IMR-90 (cell line): ENCODE data around the gene TMEM127. TPM values are rescaled to one million over a fixed set of nuclear protein-coding genes. Genes with fewer than 3 reads are reported as not detected.

ENCODE experiments used
- ATAC-seq: fragments of 200-7000 bp; cut with Tn5 transposase; 2 replicates; pipeline ENCODE4 v1.9.1; 2020; ENCODE audit warnings: low read depth, mild to moderate bottlenecking, moderate library complexity
- BruUV-seq: library from RNA; stranded (reverse); fragments of 400-500 nt; replicated peaks from 2 replicates; lab custom pipeline; 2021; lab: Mats Ljungman, UMichigan
- CTCF ChIA-PET: fragments of 300-600 bp; formaldehyde crosslinking; extraction: SDS; loops from one replicate; lab custom pipeline; 2021; ENCODE audit warnings: antibody characterized with exemption; lab: Yijun Ruan, JAX
- POLR2A ChIA-PET: fragments of 300-600 bp; sonication (Branson Sonifier 250); formaldehyde crosslinking; loops from one replicate; lab custom pipeline; 2022; ENCODE audit warnings: antibody characterized with exemption; ENCODE audit not compliant: unreplicated experiment; lab: Charles Lee
- DNase-seq: peaks from one replicate; pipeline ENCODE4 v3.0.0; 2013
- H2AFZ ChIP-seq: replicated peaks from 2 replicates; pipeline ENCODE3; 2013; ENCODE audit warnings: low read length, mild to moderate bottlenecking; ENCODE audit not compliant: poor library complexity
- H2AK5ac ChIP-seq: 2 replicates; pipeline ENCODE4 v1.6.1; 2013; ENCODE audit warnings: low read depth, low read length, inconsistent platforms
- H2AK9ac ChIP-seq: replicated peaks from 2 replicates; pipeline ENCODE3; 2013; ENCODE audit warnings: mild to moderate bottlenecking, low read depth, low read length, moderate library complexity; ENCODE audit not compliant: poor library complexity
- H2BK120ac ChIP-seq: 2 replicates; pipeline ENCODE4 v1.6.1; 2013; ENCODE audit warnings: low read depth, low read length, inconsistent platforms
- H2BK15ac ChIP-seq: 3 replicates; pipeline ENCODE4 v1.6.1; 2013; ENCODE audit warnings: low read depth, low read length, inconsistent platforms
- H2BK20ac ChIP-seq: 2 replicates; pipeline ENCODE4 v1.6.1; 2013; ENCODE audit warnings: low read depth, mild to moderate bottlenecking, inconsistent platforms, low read length, moderate library complexity
- H2BK5ac ChIP-seq: 2 replicates; pipeline ENCODE4 v1.6.1; 2013; ENCODE audit warnings: mild to moderate bottlenecking, low read depth, low read length, inconsistent platforms; ENCODE audit not compliant: poor library complexity, severe bottlenecking
- H3K14ac ChIP-seq: replicated peaks from 2 replicates; pipeline ENCODE4 v1.6.1; 2013; ENCODE audit warnings: low read depth, low read length, inconsistent platforms
- H3K18ac ChIP-seq: 2 replicates; pipeline ENCODE4 v1.6.1; 2013; ENCODE audit warnings: low read depth, low read length, control low read depth
- H3K23ac ChIP-seq: 2 replicates; pipeline ENCODE4 v1.6.1; 2013; ENCODE audit warnings: low read depth, low read length, inconsistent platforms
- H3K27ac ChIP-seq: 2 replicates; pipeline ENCODE4 v1.5.1; 2013; ENCODE audit warnings: mild to moderate bottlenecking, control low read depth, low read length; ENCODE audit not compliant: insufficient read depth
- H3K27me3 ChIP-seq: 2 replicates; pipeline ENCODE4 v1.6.1; 2013; ENCODE audit warnings: low read length; ENCODE audit not compliant: control insufficient read depth, insufficient read depth
- H3K36me3 ChIP-seq: 2 replicates; pipeline ENCODE4 v1.6.1; 2013; ENCODE audit warnings: low read length, mixed read lengths; ENCODE audit not compliant: control insufficient read depth, insufficient read depth
- H3K4ac ChIP-seq: 2 replicates; pipeline ENCODE4 v1.6.1; 2013; ENCODE audit warnings: low read depth, low read length, inconsistent platforms
- H3K4me1 ChIP-seq: 2 replicates; pipeline ENCODE4 v1.6.1; 2013; ENCODE audit warnings: low read length, mixed read lengths; ENCODE audit not compliant: control insufficient read depth, insufficient read depth
- H3K4me2 ChIP-seq: 2 replicates; pipeline ENCODE4 v1.6.1; 2013; ENCODE audit warnings: low read depth, mild to moderate bottlenecking, control low read depth, low read length, moderate library complexity
- H3K4me3 ChIP-seq: 2 replicates; pipeline ENCODE4 v1.5.1; 2013; ENCODE audit warnings: low read depth, mild to moderate bottlenecking, control low read depth, low read length, moderate library complexity; ENCODE audit not compliant: insufficient read depth
- H3K56ac ChIP-seq: 2 replicates; pipeline ENCODE4 v1.6.1; 2013; ENCODE audit warnings: low read length, inconsistent platforms; ENCODE audit not compliant: insufficient read depth; ENCODE audit errors: extremely low read depth
- H3K79me1 ChIP-seq, 2 experiments: 2 replicates each; pipeline ENCODE4 v1.6.1; 2013; ENCODE audit warnings: low read length in 2 of 2, inconsistent platforms in 1 of 2, low read depth in 1 of 2
- H3K9ac ChIP-seq: 2 replicates; pipeline ENCODE4 v1.6.1; 2013; ENCODE audit warnings: low read depth, low read length, control low read depth
- H3K9me1 ChIP-seq: 2 replicates; pipeline ENCODE4 v1.6.1; 2013; ENCODE audit warnings: low read length, inconsistent platforms; ENCODE audit not compliant: insufficient read depth
- H3K9me3 ChIP-seq: 2 replicates; pipeline ENCODE4 v1.6.1; 2013; ENCODE audit warnings: low read length; ENCODE audit not compliant: control insufficient read depth, insufficient read depth
- H4K20me1 ChIP-seq: 2 replicates; pipeline ENCODE4 v1.6.1; 2013; ENCODE audit warnings: low read length, inconsistent platforms; ENCODE audit not compliant: insufficient read depth
- H4K5ac ChIP-seq: 2 replicates; pipeline ENCODE4 v1.6.1; 2013; ENCODE audit warnings: mild to moderate bottlenecking, low read depth, low read length, control low read depth
- H4K8ac ChIP-seq, 2 experiments: 2 replicates each; pipeline ENCODE4 v1.6.1; 2013; ENCODE audit warnings: low read depth in 2 of 2, low read length in 2 of 2, control low read depth in 1 of 2, inconsistent platforms in 1 of 2
- H4K91ac ChIP-seq: 2 replicates; pipeline ENCODE4 v1.6.1; 2013; ENCODE audit warnings: low read depth, low read length, inconsistent platforms; ENCODE audit not compliant: insufficient read depth
- BHLHE40 ChIP-seq: fragments of 150-350 bp; IDR thresholded peaks from 2 replicates; pipeline ENCODE4 v1.6.1; 2016; ENCODE audit warnings: mild to moderate bottlenecking, low read depth, low read length
- CEBPB ChIP-seq: IDR thresholded peaks from 2 replicates; pipeline ENCODE4 v1.6.1; 2012; ENCODE audit warnings: low read depth, low read length, improper control_type of control experiment
- CHD1 ChIP-seq: IDR thresholded peaks from 2 replicates; pipeline ENCODE4 v1.6.1; 2012; ENCODE audit warnings: low read depth, low read length, improper control_type of control experiment
- FOS ChIP-seq: fragments of 150-350 bp; IDR thresholded peaks from 2 replicates; pipeline ENCODE4 v1.6.1; 2016; ENCODE audit warnings: low read depth, low read length
- MAFK ChIP-seq: IDR thresholded peaks from 2 replicates; pipeline ENCODE4 v1.6.1; 2012; ENCODE audit warnings: low read depth, low read length, improper control_type of control experiment
- MAZ ChIP-seq: IDR thresholded peaks from 2 replicates; pipeline ENCODE4 v1.6.1; 2012; ENCODE audit warnings: low read depth, mild to moderate bottlenecking, low read length, improper control_type of control experiment, moderate library complexity, borderline replicate concordance
- MXI1 ChIP-seq: IDR thresholded peaks from 2 replicates; pipeline ENCODE4 v1.6.1; 2012; ENCODE audit warnings: low read depth, mild to moderate bottlenecking, low read length, moderate library complexity, borderline replicate concordance
- NFE2L2 ChIP-seq: fragments of 150-350 bp; IDR thresholded peaks from 2 replicates; pipeline ENCODE4 v1.6.1; 2016; ENCODE audit warnings: low read depth, mild to moderate bottlenecking, low read length
- POLR2A ChIP-seq: IDR thresholded peaks from 2 replicates; pipeline ENCODE4 v1.6.1; 2012; ENCODE audit warnings: mild to moderate bottlenecking, low read depth, low read length
- RAD21 ChIP-seq: IDR thresholded peaks from 2 replicates; pipeline ENCODE4 v1.6.1; 2012; ENCODE audit warnings: low read length, improper control_type of control experiment
- RCOR1 ChIP-seq: IDR thresholded peaks from 2 replicates; pipeline ENCODE4 v1.6.1; 2012; ENCODE audit warnings: mild to moderate bottlenecking, low read length, improper control_type of control experiment; ENCODE audit not compliant: insufficient replicate concordance
- RFX5 ChIP-seq: IDR thresholded peaks from 2 replicates; pipeline ENCODE4 v1.8.0; 2012; ENCODE audit warnings: low read depth, mild to moderate bottlenecking, low read length, moderate library complexity
- SMC3 ChIP-seq: fragments of 150-350 bp; IDR thresholded peaks from 2 replicates; pipeline ENCODE4 v1.6.1; 2016; ENCODE audit warnings: low read depth, mild to moderate bottlenecking, antibody characterized with exemption, low read length, moderate library complexity
- WGBS, 2 experiments: methylation state at CpG; one replicate each; pipeline versions ENCODE4 v1.1.5 to v1.1.7; 2013; ENCODE audit warnings: missing lambda C conversion rate in 2 of 2; ENCODE audit not compliant: insufficient read length in 1 of 2; ENCODE audit errors: extremely low coverage in 2 of 2; 5-methylcytosine and 5-hydroxymethylcytosine counted together
- dilution Hi-C: fragments of 300-500 bp; cut with HindIII; formaldehyde crosslinking; loops from one replicate; pipeline ENCODE4 v1.14.3; 2018; ENCODE audit warnings: low sequenced_read_pairs; ENCODE audit not compliant: unreplicated experiment
- in situ Hi-C: fragments of 300-500 bp; cut with MboI; formaldehyde crosslinking; loops from 3 replicates; pipeline ENCODE4 v1.14.3; 2019; ENCODE audit warnings: low sequenced_read_pairs, inconsistent platforms, mixed read lengths
- intact Hi-C: fragments of 100-400 bp; cut with micrococcal nuclease; formaldehyde crosslinking; loops from 2 replicates; pipeline ENCODE4 v1.10.0; 2022
- polyA plus RNA-seq, 3 experiments: library from polyadenylated mRNA; depleted of rRNA; stranded (reverse); fragments of >200 nt; gene quantifications; 2 replicates each; pipeline ENCODE4 v1.2.3, GENCODE V29; 2012; ENCODE audit warnings: low replicate concordance in 1 of 3
- total RNA-seq: library from RNA; depleted of rRNA; stranded (reverse); fragments of >200 nt; gene quantifications from 2 replicates; pipeline ENCODE4 v1.2.3, GENCODE V29; 2012
- TF ChIP-seq, protein P1 (sequence below): fragments of 150-350 bp; IDR thresholded peaks from 2 replicates; pipeline ENCODE4 v1.6.1; 2017; ENCODE audit warnings: mild to moderate bottlenecking, antibody characterized with exemption, low read length, low read depth
- TF ChIP-seq, protein P2 (sequence below): conservative IDR thresholded peaks from 2 replicates; pipeline ENCODE4 v1.5.1; 2012; ENCODE audit warnings: mild to moderate bottlenecking, low read depth, low read length, improper control_type of control experiment

The TMEM127 gene
- total and polyA plus RNA-seq, 2 of the 4 experiments (the other 2 are of a cell fraction) = 35.7 to 47.6 TPM

DNA sequence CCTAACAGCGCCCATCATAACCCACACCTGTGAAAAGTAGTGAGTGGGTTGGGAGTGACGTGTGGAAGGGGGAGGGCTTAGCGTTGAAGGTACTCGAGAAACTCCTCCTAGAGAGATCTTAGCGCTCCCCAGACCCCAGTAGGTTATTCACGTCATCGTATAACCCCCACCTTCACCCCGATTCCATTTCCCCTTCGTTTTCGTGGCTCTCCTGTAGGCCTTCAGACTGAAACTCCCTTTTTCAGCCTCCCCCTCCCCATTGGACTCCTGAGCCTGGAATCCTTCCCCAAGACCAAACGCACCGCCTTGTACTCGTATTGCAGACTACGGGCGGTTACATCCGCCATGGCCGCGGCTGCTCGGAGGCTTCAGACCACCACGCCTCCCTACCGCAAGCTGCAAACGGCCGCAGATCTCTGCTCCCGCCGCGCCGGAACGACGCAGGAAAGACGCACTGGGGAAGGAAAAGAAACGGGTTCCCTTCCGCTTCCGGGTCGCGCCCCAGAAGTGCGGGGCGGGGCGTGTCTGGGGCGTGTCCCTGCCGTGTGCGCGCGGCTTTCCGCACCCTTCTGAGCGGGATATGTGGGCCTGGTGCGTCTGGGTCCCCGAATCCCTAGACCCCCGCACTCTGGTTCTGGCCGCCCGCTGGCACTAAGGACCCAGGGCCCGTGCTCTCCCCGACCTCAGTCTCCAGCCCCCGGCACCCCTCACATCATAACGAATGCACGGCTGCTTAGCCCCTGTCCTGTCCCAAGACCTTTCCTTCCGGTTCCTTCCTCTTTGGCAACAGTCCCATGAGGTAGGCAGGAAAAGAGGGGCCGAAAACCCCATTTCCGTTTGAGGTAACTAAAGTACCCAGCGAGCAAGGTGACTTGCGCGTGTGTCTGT, 39.5 kb upstream of the TMEM127 start, which contains the start of gene SNRNP200:
SNRNP200 (minus strand) TSS at position 456 of the 888 bp plus-strand sequence; CDS start at position 347, 109 bp downstream.
- peaks cover 8% of the 10 kb centered on the region for H3K4me1 ChIP-seq
- peaks cover 22% of the 10 kb centered on the region for H3K36me3 ChIP-seq
- H3K4ac ChIP-seq = peak within 1 kb of the TSS; percentile 91
- CTCF ChIA-PET = no interaction called here
- H2AK9ac ChIP-seq = peak within 1 kb of the TSS; percentile 99
- intact Hi-C loops = loop anchor here (1.0 kb wide), 1 partner anchor 204 kb away; no protein-coding TSS in a partner anchor
- peak; percentile 72 for DNase-seq
- H3K9me1 ChIP-seq = peaks cover 3% of the 10 kb centered on the region; the same call in 1 of the 2 replicates
- ATAC-seq = peak; percentile 99
- H2BK5ac ChIP-seq = peak within 1 kb of the TSS; percentile 68
- no peak within 1 kb of the TSS for H2BK20ac ChIP-seq
- H4K20me1 ChIP-seq = peaks cover 12% of the 10 kb centered on the region; the same call in 1 of the 2 replicates
- in situ Hi-C loops = loop anchor here (10.0 kb wide), 1 partner anchor 209 kb away; no protein-coding TSS in a partner anchor
- POLR2A ChIA-PET = no interaction called here
- H4K5ac ChIP-seq = peak within 1 kb of the TSS; percentile 94
- peak within 1 kb of the TSS; percentile 98 to 99 for H4K8ac ChIP-seq
- peak within 1 kb of the TSS; percentile 50 for H2BK120ac ChIP-seq
- peak within 1 kb of the TSS; percentile 81 for H3K9ac ChIP-seq
- no TSS peak for BruUV-seq
- H3K4me2 ChIP-seq = peak within 1 kb of the TSS; percentile 99
- H3K14ac ChIP-seq = peak within 1 kb of the TSS; percentile 94
- H3K27me3 ChIP-seq = no peaks in the 10 kb centered on the region
- peak within 1 kb of the TSS; percentile 89 for H3K56ac ChIP-seq
- H3K79me1 ChIP-seq = peaks cover 36 to 44% of the 10 kb centered on the region in 2 experiments
- peak within 1 kb of the TSS; percentile 91 for H3K27ac ChIP-seq
- H3K9me3 ChIP-seq = no peaks in the 10 kb centered on the region
- peak within 1 kb of the TSS; percentile 79 for H2AK5ac ChIP-seq
- dilution Hi-C loops = no loop called here
- 0% methylated on average over 12 of the region's 61 CpGs; no CpG with 5 or more reads in 1 of the 2 experiments for WGBS, 2 experiments
- peak within 1 kb of the TSS; percentile 97 for H3K4me3 ChIP-seq
- H4K91ac ChIP-seq = peak within 1 kb of the TSS; percentile 93
- H2BK15ac ChIP-seq = peak within 1 kb of the TSS; percentile 24; the same call in 1 of the 3 replicates
- peak within 1 kb of the TSS; percentile 75 for H3K23ac ChIP-seq
- H2AFZ ChIP-seq = peak within 1 kb of the TSS; percentile 99
- H3K18ac ChIP-seq = peak within 1 kb of the TSS; percentile 44
- TF ChIP-seq CEBPB = no peak
- TF ChIP-seq MAFK = no peak
- TF ChIP-seq BHLHE40 = no peak
- peak; percentile 70; the same call in 1 of the 2 replicates for TF ChIP-seq MAZ
- TF ChIP-seq POLR2A = peak; percentile 59; the same call in 1 of the 2 replicates
- no peak for TF ChIP-seq FOS
- TF ChIP-seq CHD1 = no peak
- TF ChIP-seq NFE2L2 = no peak
- TF ChIP-seq, protein P1, sequence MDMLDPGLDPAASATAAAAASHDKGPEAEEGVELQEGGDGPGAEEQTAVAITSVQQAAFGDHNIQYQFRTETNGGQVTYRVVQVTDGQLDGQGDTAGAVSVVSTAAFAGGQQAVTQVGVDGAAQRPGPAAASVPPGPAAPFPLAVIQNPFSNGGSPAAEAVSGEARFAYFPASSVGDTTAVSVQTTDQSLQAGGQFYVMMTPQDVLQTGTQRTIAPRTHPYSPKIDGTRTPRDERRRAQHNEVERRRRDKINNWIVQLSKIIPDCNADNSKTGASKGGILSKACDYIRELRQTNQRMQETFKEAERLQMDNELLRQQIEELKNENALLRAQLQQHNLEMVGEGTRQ = no peak
- no peak for TF ChIP-seq RAD21
- TF ChIP-seq MXI1 = peak; percentile 78; the same call in 1 of the 2 replicates
- 0 out of 2 replicates have a peak, but pooled peaks have one; percentile 17 for TF ChIP-seq SMC3
- TF ChIP-seq RCOR1 = no peak
- no peak for TF ChIP-seq RFX5
- TF ChIP-seq, protein P2, sequence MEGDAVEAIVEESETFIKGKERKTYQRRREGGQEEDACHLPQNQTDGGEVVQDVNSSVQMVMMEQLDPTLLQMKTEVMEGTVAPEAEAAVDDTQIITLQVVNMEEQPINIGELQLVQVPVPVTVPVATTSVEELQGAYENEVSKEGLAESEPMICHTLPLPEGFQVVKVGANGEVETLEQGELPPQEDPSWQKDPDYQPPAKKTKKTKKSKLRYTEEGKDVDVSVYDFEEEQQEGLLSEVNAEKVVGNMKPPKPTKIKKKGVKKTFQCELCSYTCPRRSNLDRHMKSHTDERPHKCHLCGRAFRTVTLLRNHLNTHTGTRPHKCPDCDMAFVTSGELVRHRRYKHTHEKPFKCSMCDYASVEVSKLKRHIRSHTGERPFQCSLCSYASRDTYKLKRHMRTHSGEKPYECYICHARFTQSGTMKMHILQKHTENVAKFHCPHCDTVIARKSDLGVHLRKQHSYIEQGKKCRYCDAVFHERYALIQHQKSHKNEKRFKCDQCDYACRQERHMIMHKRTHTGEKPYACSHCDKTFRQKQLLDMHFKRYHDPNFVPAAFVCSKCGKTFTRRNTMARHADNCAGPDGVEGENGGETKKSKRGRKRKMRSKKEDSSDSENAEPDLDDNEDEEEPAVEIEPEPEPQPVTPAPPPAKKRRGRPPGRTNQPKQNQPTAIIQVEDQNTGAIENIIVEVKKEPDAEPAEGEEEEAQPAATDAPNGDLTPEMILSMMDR = no peak
